SW 1271 (cell line): Measurements from ENCODE around the gene AQP1.

Source experiments
- DNase-seq, 2 experiments: peaks; one replicate each; lab custom pipeline; 2025; lab: John Stamatoyannopoulos, UW

Gene AQP1

GRCh38 chr7:30974605-30975255 is 63.1 kb downstream of the AQP1 start:
- DNase-seq: peak in 1 of 2 experiments; percentile 16
